HepG2 (cell line): ENCODE results near the gene TRMT112. TPM values are rescaled to one million over a fixed set of nuclear protein-coding genes. Genes with fewer than 3 reads are reported as not detected.
A peak's percentile ranks its signal among the peaks of the same experiment; 100 is the strongest.

Source experiments
- BHLHE40 ChIP-seq: IDR thresholded peaks from 2 replicates; pipeline ENCODE4 v1.6.1; 2011; ENCODE audit warnings: low read length, improper control_type of control experiment
- FOXJ3 ChIP-seq: sonication (generic); formaldehyde crosslinking; IDR thresholded peaks from 2 replicates; pipeline ENCODE4 v1.4.0; 2020; ENCODE audit warnings: missing genetic modification reagents, mild to moderate bottlenecking, borderline replicate concordance
- GATAD2A ChIP-seq: IDR thresholded peaks from 2 replicates; pipeline ENCODE4 v1.6.1; 2016
- HCFC1 ChIP-seq: fragments of 150-350 bp; IDR thresholded peaks from 2 replicates; pipeline ENCODE4 v1.6.1; 2014; ENCODE audit warnings: low read depth, low read length
- KAT8 ChIP-seq: IDR thresholded peaks from 2 replicates; pipeline ENCODE4 v1.6.1; 2016; ENCODE audit warnings: missing genetic modification reagents, missing compliant biosample characterization
- LCORL ChIP-seq, 2 experiments: fragments of 450-650 bp in 1 of 2; sonication (generic) in 1 of 2; formaldehyde crosslinking in 1 of 2; IDR thresholded peaks; 2 replicates each; pipeline versions ENCODE4 v1.5.0 to v1.6.1; 2017 to 2020; ENCODE audit warnings: antibody characterized with exemption in 1 of 2, missing genetic modification reagents in 1 of 2
- MLLT10 ChIP-seq: sonication (generic); formaldehyde crosslinking; IDR thresholded peaks from 2 replicates; pipeline ENCODE4 v1.4.0; 2020; ENCODE audit warnings: missing genetic modification reagents
- MZF1 ChIP-seq: sonication (generic); formaldehyde crosslinking; IDR thresholded peaks from 2 replicates; pipeline ENCODE4 v1.8.1; 2023; ENCODE audit warnings: mild to moderate bottlenecking, missing genetic modification reagents, borderline replicate concordance
- POGK ChIP-seq: sonication (generic); formaldehyde crosslinking; conservative IDR thresholded peaks from 2 replicates; pipeline ENCODE4 v1.8.0; 2022; ENCODE audit warnings: mild to moderate bottlenecking, moderate library complexity, missing genetic modification reagents
- RAD21 ChIP-seq: fragments of 450-650 bp; formaldehyde crosslinking; IDR thresholded peaks from 2 replicates; pipeline ENCODE4 v1.5.0; 2020; ENCODE audit warnings: mild to moderate bottlenecking
- SRF ChIP-seq: IDR thresholded peaks from 2 replicates; pipeline ENCODE4 v1.6.1; 2011; ENCODE audit warnings: mild to moderate bottlenecking, low read depth, low read length, moderate library complexity
- XBP1 ChIP-seq: sonication (generic); formaldehyde crosslinking; IDR thresholded peaks from 2 replicates; pipeline ENCODE4 v1.5.0; 2020; ENCODE audit warnings: missing genetic modification reagents
- ZNF556 ChIP-seq: sonication (generic); formaldehyde crosslinking; IDR thresholded peaks from 2 replicates; pipeline ENCODE4 v1.4.0; 2020; ENCODE audit warnings: mild to moderate bottlenecking, missing genetic modification reagents, borderline replicate concordance
- ZNF563 ChIP-seq: sonication (generic); formaldehyde crosslinking; IDR thresholded peaks from 2 replicates; pipeline ENCODE4 v1.8.0; 2022; ENCODE audit warnings: mild to moderate bottlenecking, moderate library complexity, missing genetic modification reagents
- ZNF567 ChIP-seq: sonication (generic); formaldehyde crosslinking; IDR thresholded peaks from 2 replicates; pipeline ENCODE4 v1.8.1; 2023; ENCODE audit warnings: mild to moderate bottlenecking, missing genetic modification reagents, borderline replicate concordance
- ZNF614 ChIP-seq: IDR thresholded peaks from 2 replicates; pipeline ENCODE4 v1.6.1; 2018; ENCODE audit warnings: missing biosample characterization, missing genetic modification reagents, inconsistent platforms, borderline replicate concordance
- ZNF724P ChIP-seq: sonication (generic); formaldehyde crosslinking; IDR thresholded peaks from 2 replicates; pipeline ENCODE4 v1.8.0; 2022; ENCODE audit warnings: missing genetic modification reagents, borderline replicate concordance
- ZNF768 ChIP-seq: sonication (generic); formaldehyde crosslinking; IDR thresholded peaks from 2 replicates; pipeline ENCODE4 v1.4.0; 2020; ENCODE audit warnings: missing genetic modification reagents
- ZNF770 ChIP-seq: sonication (generic); formaldehyde crosslinking; IDR thresholded peaks from 2 replicates; pipeline ENCODE4 v1.5.0; 2020; ENCODE audit warnings: mild to moderate bottlenecking, missing genetic modification reagents
- polyA plus RNA-seq, 8 experiments: library from polyadenylated mRNA; depleted of rRNA in 3 of 8; stranded (reverse) in 7 of 8; unstranded in 1 of 8; fragments of >200 nt; fragmentation: Illumina TruSeq in 4 of 8; extraction: Trizol in 4 of 8; gene quantifications; 2 replicates each; pipeline versions ENCODE4 v1.2.1 to v1.2.3, GENCODE V29; 2011 to 2016; ENCODE audit warnings: low read depth in 4 of 8, missing spikeins in 1 of 8, mixed read lengths in 1 of 8; ENCODE audit not compliant: insufficient read depth in 1 of 8
- total RNA-seq, 5 experiments: library from RNA; depleted of rRNA; stranded (reverse); fragments of >200 nt; fragmentation: Illumina TruSeq; extraction: Trizol; gene quantifications; 2 replicates each; pipeline ENCODE4 v1.2.3, GENCODE V29; 2016; ENCODE audit warnings: low read depth in 1 of 5
- TF ChIP-seq, protein P1 (sequence below): sonication (generic); formaldehyde crosslinking; IDR thresholded peaks from 2 replicates; pipeline ENCODE4 v1.4.0; 2020; ENCODE audit warnings: missing genetic modification reagents, borderline replicate concordance

TRMT112 gene
- total and polyA plus RNA-seq, 2 of the 13 experiments (the other 11 are each of a cell fraction or from before 2014, with no cell fraction given), result 186 to 409 TPM

DNA sequence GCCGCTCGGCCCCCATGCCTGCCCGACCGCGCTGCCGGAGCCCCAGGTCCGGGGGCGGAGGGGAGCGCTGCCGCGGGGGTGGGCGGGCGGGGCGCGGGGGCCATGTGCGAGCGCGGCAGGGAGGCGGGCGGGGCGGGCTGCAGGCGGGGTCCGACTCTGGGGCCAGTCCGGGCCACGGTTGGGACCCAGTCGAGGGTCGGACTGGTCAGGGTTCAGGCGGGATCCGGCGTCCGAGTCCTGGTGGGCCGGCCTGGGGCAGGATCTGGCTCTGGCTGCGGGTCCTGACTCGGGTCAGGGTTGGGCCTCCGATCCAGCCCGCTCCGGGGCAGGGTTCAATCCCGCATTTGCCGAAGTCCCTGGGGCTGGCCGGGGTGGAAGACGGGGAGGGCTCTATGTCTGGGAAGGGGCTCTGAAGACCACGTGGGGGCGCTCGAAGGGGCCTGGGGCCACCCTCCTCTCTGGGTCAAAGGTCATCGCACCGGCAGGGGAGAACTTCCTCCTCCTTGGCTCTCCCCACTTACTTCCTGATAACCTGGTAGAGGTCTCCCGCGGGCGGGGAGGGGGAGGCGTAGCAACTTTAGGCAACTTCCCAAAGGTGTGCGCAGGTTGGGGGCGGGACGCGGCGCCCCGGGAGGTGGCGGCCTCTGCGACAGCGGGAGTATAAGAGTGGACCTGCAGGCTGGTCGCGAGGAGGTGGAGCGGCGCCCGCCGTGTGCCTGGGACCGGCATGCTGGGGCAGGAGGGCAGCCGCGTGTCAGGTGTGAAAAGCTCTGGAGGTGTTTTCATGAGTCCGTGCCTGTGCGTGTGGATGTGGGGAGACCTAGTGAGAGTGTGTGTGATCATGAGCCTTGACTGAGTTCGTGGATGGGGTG, 11.4 kb downstream of the TRMT112 start (continued):
- TF ChIP-seq, protein P1, sequence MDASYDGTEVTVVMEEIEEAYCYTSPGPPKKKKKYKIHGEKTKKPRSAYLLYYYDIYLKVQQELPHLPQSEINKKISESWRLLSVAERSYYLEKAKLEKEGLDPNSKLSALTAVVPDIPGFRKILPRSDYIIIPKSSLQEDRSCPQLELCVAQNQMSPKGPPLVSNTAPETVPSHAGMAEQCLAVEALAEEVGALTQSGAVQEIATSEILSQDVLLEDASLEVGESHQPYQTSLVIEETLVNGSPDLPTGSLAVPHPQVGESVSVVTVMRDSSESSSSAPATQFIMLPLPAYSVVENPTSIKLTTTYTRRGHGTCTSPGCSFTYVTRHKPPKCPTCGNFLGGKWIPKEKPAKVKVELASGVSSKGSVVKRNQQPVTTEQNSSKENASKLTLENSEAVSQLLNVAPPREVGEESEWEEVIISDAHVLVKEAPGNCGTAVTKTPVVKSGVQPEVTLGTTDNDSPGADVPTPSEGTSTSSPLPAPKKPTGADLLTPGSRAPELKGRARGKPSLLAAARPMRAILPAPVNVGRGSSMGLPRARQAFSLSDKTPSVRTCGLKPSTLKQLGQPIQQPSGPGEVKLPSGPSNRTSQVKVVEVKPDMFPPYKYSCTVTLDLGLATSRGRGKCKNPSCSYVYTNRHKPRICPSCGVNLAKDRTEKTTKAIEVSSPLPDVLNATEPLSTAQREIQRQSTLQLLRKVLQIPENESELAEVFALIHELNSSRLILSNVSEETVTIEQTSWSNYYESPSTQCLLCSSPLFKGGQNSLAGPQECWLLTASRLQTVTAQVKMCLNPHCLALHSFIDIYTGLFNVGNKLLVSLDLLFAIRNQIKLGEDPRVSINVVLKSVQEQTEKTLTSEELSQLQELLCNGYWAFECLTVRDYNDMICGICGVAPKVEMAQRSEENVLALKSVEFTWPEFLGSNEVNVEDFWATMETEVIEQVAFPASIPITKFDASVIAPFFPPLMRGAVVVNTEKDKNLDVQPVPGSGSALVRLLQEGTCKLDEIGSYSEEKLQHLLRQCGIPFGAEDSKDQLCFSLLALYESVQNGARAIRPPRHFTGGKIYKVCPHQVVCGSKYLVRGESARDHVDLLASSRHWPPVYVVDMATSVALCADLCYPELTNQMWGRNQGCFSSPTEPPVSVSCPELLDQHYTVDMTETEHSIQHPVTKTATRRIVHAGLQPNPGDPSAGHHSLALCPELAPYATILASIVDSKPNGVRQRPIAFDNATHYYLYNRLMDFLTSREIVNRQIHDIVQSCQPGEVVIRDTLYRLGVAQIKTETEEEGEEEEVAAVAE, result peak; percentile 45; the same call in 1 of the 2 replicates
- TF ChIP-seq SRF (no peak), HCFC1 (no peak), LCORL (IDR thresholded peaks at IDR 0.05) (no peak), LCORL (CRISPR knock-in tag; IDR thresholded peaks at IDR 0.05) (peak; percentile 75), ZNF768 (CRISPR knock-in tag) (0 out of 2 replicates have a peak, but pooled peaks have one; percentile 10), MZF1 (no peak), GATAD2A (CRISPR knock-in tag) (peak; percentile 70), ZNF567 (CRISPR knock-in tag) (no peak), RAD21 (CRISPR knock-in tag) (no peak), MLLT10 (no peak), POGK (peak; percentile 49; the same call in 1 of the 2 replicates), BHLHE40 (no peak), ZNF770 (CRISPR knock-in tag) (peak; percentile 52; the same call in 1 of the 2 replicates), ZNF614 (no peak), ZNF563 (CRISPR knock-in tag) (no peak), ZNF724P (CRISPR knock-in tag) (peak; percentile 78; the same call in 1 of the 2 replicates), KAT8 (CRISPR knock-in tag) (peak; percentile 76), XBP1 (CRISPR knock-in tag) (no peak), ZNF556 (CRISPR knock-in tag) (no peak), FOXJ3 (no peak)
